GM19023 (cell line): Measurements from ENCODE around the gene TRAF5.
"Not testable (repeated sequence)": the region's sequence is repeated elsewhere in the genome, so short reads cannot be mapped to it uniquely, and the experiment has no call there.

Experiments
- ATAC-seq: cut with Tn5 transposase; IDR thresholded peaks from one replicate; pipeline ENCODE4 v1.9.1; 2021; ENCODE audit warnings: mild to moderate bottlenecking, moderate library complexity; ENCODE audit not compliant: unreplicated experiment

TRAF5 gene, protein sequence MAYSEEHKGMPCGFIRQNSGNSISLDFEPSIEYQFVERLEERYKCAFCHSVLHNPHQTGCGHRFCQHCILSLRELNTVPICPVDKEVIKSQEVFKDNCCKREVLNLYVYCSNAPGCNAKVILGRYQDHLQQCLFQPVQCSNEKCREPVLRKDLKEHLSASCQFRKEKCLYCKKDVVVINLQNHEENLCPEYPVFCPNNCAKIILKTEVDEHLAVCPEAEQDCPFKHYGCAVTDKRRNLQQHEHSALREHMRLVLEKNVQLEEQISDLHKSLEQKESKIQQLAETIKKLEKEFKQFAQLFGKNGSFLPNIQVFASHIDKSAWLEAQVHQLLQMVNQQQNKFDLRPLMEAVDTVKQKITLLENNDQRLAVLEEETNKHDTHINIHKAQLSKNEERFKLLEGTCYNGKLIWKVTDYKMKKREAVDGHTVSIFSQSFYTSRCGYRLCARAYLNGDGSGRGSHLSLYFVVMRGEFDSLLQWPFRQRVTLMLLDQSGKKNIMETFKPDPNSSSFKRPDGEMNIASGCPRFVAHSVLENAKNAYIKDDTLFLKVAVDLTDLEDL

GRCh38 chr1:211326528-211327345 lies at the start of gene TRAF5:
Gene TRAF5 (plus strand): TSS chr1:211326833. CDS start chr1:211353240, 26,407 bp downstream.
- ATAC-seq, result peak; percentile 37

DNA sequence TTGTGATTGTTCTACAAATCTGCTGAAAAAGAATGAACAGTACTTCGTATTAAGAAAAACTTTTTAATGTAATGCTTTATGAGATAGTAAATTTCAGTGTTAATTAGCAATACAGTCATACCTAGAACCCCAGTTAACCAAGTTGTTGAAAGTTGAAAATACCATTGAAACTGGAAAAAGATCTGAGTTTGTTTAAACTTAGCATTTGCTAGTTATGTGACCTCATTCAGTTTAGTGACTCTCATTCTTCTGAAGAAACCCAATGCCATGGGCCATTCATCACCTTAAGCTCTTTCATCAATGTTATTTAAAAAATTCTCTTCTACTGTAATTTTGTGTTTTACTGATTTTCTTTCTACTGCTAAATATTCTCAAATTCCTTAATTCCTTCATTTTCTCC lies 47.3 kb upstream of the TRAF5 start:
- ATAC-seq, result no peak

GRCh38 chr1:211280910-211281309 lies 45.7 kb upstream of the TRAF5 start:
- ATAC-seq, result no peak

DNA sequence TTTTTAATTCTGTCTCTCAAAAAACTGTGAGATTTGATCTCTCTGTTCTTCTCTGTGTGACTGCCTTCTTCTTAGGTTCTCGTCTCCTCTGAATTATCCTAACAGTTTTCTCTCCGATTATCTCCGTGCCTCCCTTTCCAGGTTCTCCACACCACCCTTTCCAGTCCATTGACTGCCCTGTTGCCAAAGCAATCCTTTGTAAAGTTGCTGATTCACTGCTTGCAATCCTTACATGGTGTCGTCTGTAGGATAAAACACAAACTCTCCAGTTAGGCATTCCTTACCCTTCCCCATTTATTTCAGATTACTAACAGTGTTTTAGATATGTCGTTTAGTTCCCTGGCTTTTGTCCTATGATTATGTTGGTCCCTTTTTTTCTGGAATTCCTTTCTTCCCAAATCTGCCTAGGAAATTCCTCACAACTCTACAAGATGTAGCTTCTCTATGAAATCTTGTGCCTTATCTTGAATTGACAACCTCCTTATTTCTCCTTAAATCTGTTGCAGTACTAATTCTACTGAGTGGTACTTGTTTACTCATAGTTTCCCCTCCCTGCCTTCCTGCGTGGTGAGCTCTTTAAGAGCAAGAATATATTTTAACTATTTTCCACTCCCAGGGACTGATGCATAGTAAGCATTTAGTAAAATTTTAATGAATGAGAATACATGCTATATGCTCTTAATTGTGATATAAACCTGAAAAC lies 45.2 kb upstream of the TRAF5 start:
- no peak for ATAC-seq

DNA sequence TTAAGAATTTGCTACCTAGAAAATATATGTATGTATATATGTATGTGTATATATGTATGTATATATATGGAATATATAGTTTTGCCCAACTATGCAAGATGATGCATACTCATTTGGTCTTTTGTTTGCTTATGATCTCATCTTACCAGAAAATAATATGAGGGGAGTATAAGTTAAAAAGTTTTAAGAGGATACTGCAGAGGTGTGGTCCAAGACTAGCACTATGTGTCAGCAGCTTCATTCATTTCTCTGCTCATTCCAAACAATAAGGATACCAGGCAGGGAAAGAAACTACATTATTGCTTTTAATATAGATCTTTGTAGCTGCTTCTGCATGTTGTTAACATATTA lies 44.6 kb upstream of the TRAF5 start:
- ATAC-seq, result no peak

DNA sequence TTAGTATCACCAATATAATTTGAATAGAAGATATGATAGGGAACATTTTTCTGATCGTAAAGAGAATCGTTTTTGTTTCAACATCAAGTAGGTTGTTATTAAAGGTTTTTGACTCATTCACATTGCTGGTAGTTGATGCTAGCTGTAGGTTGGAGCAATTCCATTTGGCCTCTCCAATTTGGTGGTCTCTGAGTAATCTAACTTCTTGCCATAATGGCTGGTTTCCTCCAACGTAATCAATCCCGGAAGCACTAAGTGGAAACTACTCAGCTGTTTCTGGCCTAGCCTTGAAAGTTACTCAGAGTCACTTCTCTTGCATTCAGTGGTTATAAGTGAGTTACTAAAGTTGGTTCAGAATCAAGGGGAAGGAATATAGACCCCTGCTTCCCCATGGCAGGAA lies 41.4 kb upstream of the TRAF5 start:
- ATAC-seq, result no peak

DNA sequence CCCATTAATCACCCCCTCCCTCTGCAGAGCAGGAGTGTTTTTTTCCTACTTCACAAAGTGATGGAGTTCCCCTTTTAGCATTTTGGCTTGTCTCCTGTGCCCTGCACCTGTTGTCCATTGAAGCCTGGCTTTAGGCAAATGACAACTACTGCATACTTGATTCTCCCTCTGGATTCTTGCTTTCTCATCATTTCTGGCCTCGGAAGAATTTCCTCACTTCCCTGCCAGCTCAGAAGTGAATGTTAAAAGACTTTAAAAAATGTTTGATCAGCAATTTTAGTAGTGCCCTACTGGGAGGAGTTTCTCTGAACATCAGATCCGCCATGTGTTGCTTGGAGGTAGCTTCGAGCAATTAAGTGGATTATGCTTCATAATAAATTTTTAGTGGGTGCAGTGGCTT lies 39.4 kb upstream of the TRAF5 start:
- ATAC-seq, result no peak

GRCh38 chr1:211292411-211292810 lies 34.2 kb upstream of the TRAF5 start:
- no peak for ATAC-seq

DNA sequence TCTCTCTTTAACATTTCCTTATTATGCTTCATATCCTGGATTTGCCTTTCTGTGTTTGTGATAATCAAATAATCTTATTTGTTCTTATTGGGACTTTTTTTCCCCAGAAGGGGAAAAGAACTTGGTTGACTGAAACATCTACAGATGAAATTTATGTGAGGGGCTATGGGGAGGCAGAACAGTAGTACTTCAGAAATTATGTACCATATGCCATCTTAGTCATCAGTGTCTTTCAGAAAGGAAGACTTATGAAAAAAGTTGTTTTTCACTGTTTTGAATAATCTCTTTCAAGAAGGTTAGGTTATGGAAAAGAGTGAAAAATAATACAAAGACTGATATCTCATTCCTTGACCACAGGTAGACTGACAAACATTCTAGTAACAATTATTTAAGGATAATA lies 30.2 kb upstream of the TRAF5 start:
- ATAC-seq, result no peak

GRCh38 chr1:211305044-211305443 lies 21.6 kb upstream of the TRAF5 start:
- peak; percentile 85 for ATAC-seq

GRCh38 chr1:211309617-211310016 lies 17.0 kb upstream of the TRAF5 start:
- no peak for ATAC-seq

DNA sequence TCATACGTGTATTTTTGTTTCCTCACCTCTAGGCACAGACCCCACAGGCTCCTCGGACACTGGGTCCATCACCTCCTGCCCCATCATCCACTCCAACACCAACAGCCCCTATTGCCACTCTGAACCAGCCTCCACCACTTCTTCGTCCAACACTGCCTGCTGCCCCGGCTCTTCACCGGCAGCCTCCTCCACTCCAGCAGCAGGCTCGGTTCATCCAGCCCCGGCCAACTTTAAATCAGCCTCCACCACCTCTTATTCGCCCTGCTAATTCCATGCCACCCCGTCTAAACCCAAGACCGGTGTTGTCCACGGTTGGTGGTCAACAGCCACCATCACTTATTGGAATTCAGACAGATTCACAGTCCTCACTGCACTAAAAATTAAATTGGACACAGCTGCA lies 13.2 kb upstream of the TRAF5 start:
- ATAC-seq, result no peak

GRCh38 chr1:211318576-211319280 lies 7.9 kb upstream of the TRAF5 start:
- ATAC-seq, result no peak

- ATAC-seq, result no peak
Measured at GRCh38 chr1:211319892-211320291, 6.7 kb upstream of the TRAF5 start.

GRCh38 chr1:211320980-211321379 lies 5.7 kb upstream of the TRAF5 start:
- no peak for ATAC-seq

- not testable (repeated sequence) for ATAC-seq
Measured at GRCh38 chr1:211321646-211322045, 5.0 kb upstream of the TRAF5 start.

DNA sequence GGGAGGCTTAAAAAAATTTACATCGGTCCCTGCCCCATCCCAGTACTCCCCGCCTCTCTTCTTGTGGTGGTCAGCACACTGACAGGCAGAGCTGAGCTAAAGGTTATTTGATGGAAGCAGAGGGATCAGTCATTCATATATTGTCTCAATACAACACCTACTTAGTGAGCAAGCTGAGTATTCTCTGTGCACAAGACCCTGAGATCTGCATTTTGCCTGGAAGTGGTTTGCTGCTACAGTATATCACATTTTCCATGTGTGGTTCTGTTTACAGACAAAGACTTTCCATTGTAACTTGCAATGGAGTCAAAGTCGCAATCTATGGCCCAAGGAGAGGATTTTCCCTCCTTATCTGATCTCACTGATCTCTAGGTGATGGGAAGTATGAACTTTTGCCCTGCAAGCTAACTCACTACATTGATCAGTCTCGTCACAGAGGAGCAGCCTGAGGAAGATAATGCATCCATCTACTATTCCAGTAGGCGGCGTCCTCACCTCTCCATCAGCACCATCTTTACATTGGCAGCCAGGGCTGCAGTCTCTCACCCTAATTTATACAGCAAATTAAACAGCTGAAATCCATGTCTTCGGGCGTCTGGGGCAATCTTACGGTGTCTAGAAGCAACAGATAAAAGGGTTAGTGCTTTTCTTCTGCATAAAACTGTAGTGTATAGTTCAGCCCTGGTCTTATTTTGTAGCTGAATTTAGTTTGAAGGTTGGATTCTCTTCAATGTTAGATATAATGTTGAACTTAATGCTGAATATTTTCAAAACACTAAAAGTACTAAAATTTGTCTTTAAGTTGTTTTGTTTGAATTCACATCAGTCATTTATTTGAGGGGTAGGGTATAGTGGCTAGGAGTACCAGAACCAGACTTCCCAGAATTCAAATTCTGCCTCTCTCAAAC lies 3.2 kb upstream of the TRAF5 start:
- ATAC-seq, result peak; percentile 48

GRCh38 chr1:211324992-211325775 lies 1.4 kb upstream of the TRAF5 start:
- no peak for ATAC-seq

- ATAC-seq, result no peak
Measured at GRCh38 chr1:211326140-211326527, 499 bp upstream of the TRAF5 start.
